Activated effector memory CD4-positive, alpha-beta T cell treated with Interleukin-2 at 50 U/mL for 16 hours (primary cell): ENCODE measurements around the gene MYO3A.
"Not testable (repeated sequence)": the region's sequence is repeated elsewhere in the genome, so short reads cannot be mapped to it uniquely, and the experiment has no call there.

Experiments used
- DNase-seq: peaks from one replicate; pipeline ENCODE4 v3.0.0-alpha.2; 2020

MYO3A gene

GRCh38 chr10:25989951-25990350 lies 55.9 kb downstream of the MYO3A start:
- DNase-seq = no peak

- DNase-seq = no peak
Observed at GRCh38 chr10:25999295-25999981, 65.4 kb downstream of the MYO3A start.

- no peak for DNase-seq
Observed at GRCh38 chr10:26000971-26001370, 66.9 kb downstream of the MYO3A start.

GRCh38 chr10:26002466-26002865 lies 68.4 kb downstream of the MYO3A start:
- not testable (repeated sequence) for DNase-seq

- no peak for DNase-seq
Observed at GRCh38 chr10:26015092-26015491, 81.1 kb downstream of the MYO3A start.

GRCh38 chr10:26022831-26023230 lies 88.8 kb downstream of the MYO3A start:
- DNase-seq = no peak

GRCh38 chr10:26024303-26024702 lies 90.3 kb downstream of the MYO3A start:
- no peak for DNase-seq

- DNase-seq = no peak
Observed at GRCh38 chr10:26025523-26025922, 91.5 kb downstream of the MYO3A start.

GRCh38 chr10:26029858-26030257 lies 95.8 kb downstream of the MYO3A start:
- DNase-seq = no peak

GRCh38 chr10:26031300-26031699 lies 97.3 kb downstream of the MYO3A start:
- no peak for DNase-seq

GRCh38 chr10:26043469-26043868 lies 109.4 kb downstream of the MYO3A start:
- DNase-seq = no peak

GRCh38 chr10:26044141-26044749 lies 110.2 kb downstream of the MYO3A start:
- no peak for DNase-seq

- DNase-seq = no peak
Observed at GRCh38 chr10:26046073-26046700, 112.2 kb downstream of the MYO3A start.

- no peak for DNase-seq
Observed at GRCh38 chr10:26048756-26049155, 114.7 kb downstream of the MYO3A start.

- DNase-seq = no peak
Observed at GRCh38 chr10:26052326-26052725, 118.3 kb downstream of the MYO3A start.

- DNase-seq = no peak
Observed at GRCh38 chr10:26057466-26057865, 123.4 kb downstream of the MYO3A start.

GRCh38 chr10:26064106-26064505 lies 130.1 kb downstream of the MYO3A start:
- no peak for DNase-seq

- no peak for DNase-seq
Observed at GRCh38 chr10:26067680-26068079, 133.7 kb downstream of the MYO3A start.

- not testable (repeated sequence) for DNase-seq
Observed at GRCh38 chr10:26080971-26081370, 146.9 kb downstream of the MYO3A start.

GRCh38 chr10:26081459-26081858 lies 147.4 kb downstream of the MYO3A start:
- no peak for DNase-seq

- no peak for DNase-seq
Observed at GRCh38 chr10:26085549-26085948, 151.5 kb downstream of the MYO3A start.

GRCh38 chr10:26087666-26088065 lies 153.6 kb downstream of the MYO3A start:
- no peak for DNase-seq

GRCh38 chr10:26090026-26090425 lies 156.0 kb downstream of the MYO3A start:
- DNase-seq = no peak

GRCh38 chr10:26090762-26091161 lies 156.7 kb downstream of the MYO3A start:
- no peak for DNase-seq
